HG02678 (cell line): Measurements from ENCODE around the gene ID4.

Experiments used
- ATAC-seq: cut with Tn5 transposase; IDR thresholded peaks from one replicate; pipeline ENCODE4 v1.9.1; 2021; ENCODE audit warnings: mild to moderate bottlenecking, moderate library complexity; ENCODE audit not compliant: unreplicated experiment

The ID4 gene

GRCh38 chr6:19857139-19857538 lies 20.0 kb downstream of the ID4 start:
- ATAC-seq, result no peak

GRCh38 chr6:19857703-19858102 lies 20.5 kb downstream of the ID4 start:
- ATAC-seq, result no peak

GRCh38 chr6:19860235-19860877 lies 23.2 kb downstream of the ID4 start:
- no peak for ATAC-seq

- no peak for ATAC-seq
Observed at GRCh38 chr6:19864285-19864684, 27.1 kb downstream of the ID4 start.

GRCh38 chr6:19865178-19865577 lies 28.0 kb downstream of the ID4 start:
- no peak for ATAC-seq

- ATAC-seq, result no peak
Observed at GRCh38 chr6:19866173-19866984, 29.2 kb downstream of the ID4 start.

- no peak for ATAC-seq
Observed at GRCh38 chr6:19866985-19867627, 29.9 kb downstream of the ID4 start.

- ATAC-seq, result no peak
Observed at GRCh38 chr6:19869464-19869863, 32.3 kb downstream of the ID4 start.

GRCh38 chr6:19870322-19870721 lies 33.2 kb downstream of the ID4 start:
- no peak for ATAC-seq

- no peak for ATAC-seq
Observed at GRCh38 chr6:19873031-19873430, 35.9 kb downstream of the ID4 start.

GRCh38 chr6:19876672-19877071 lies 39.5 kb downstream of the ID4 start:
- no peak for ATAC-seq

- no peak for ATAC-seq
Observed at GRCh38 chr6:19879663-19880062, 42.5 kb downstream of the ID4 start.

GRCh38 chr6:19880066-19880465 lies 42.9 kb downstream of the ID4 start:
- ATAC-seq, result no peak

- ATAC-seq, result no peak
Observed at GRCh38 chr6:19891451-19891850, 54.3 kb downstream of the ID4 start.
